Body of pancreas (tissue), 4 donors: ENCODE data around the gene SLC35F3. TPM values are rescaled to one million over a fixed set of nuclear protein-coding genes. Genes with fewer than 3 reads are reported as not detected.

Experiments used
- ATAC-seq: fragments of 150-250 bp; one replicate; pipeline ENCODE4 v1.9.1; 2016
- DNase-seq, 4 donors: peaks; one replicate each; pipeline ENCODE4 v3.0.0-alpha.2; 2019
- H3K27ac ChIP-seq, 4 donors: fragments of 200-600 bp; sonication (generic); 1 replicate in 3 of 4; 2 replicates in 1 of 4; pipeline versions ENCODE4 v1.5.1 to v1.6.1; 2016 to 2019; ENCODE audit warnings: mild to moderate bottlenecking in 1 of 4, mixed read lengths in 1 of 4, moderate library complexity in 1 of 4
- H3K27me3 ChIP-seq, 2 donors: fragments of 200-600 bp; sonication (generic); one replicate each; pipeline ENCODE4 v1.6.0; 2016; ENCODE audit warnings: mild to moderate bottlenecking in 1 of 2
- H3K36me3 ChIP-seq, 2 donors: fragments of 200-600 bp; sonication (generic); replicated peaks in 1 of 2; 2 replicates each; pipeline ENCODE4 v1.5.1; 2016; ENCODE audit warnings: low read depth in 2 of 2; ENCODE audit not compliant: insufficient read depth in 1 of 2
- H3K4me1 ChIP-seq: fragments of 200-600 bp; sonication (generic); one replicate; pipeline ENCODE4 v1.6.0; 2016
- H3K4me3 ChIP-seq, 2 donors: fragments of 200-600 bp; sonication (generic); 1 replicate in 1 of 2; 2 replicates in 1 of 2; pipeline ENCODE4 v1.5.1; 2016 to 2019
- H3K9me3 ChIP-seq, 3 donors: fragments of 200-600 bp; sonication (generic); 1 replicate in 2 of 3; 2 replicates in 1 of 3; pipeline ENCODE4 v1.5.1; 2016
- POLR2A ChIP-seq, 3 donors: fragments of 450-650 bp; IDR thresholded peaks; one replicate each; pipeline ENCODE4 v1.6.1; 2016; ENCODE audit warnings: antibody characterized with exemption in 3 of 3, mild to moderate bottlenecking in 2 of 3
- WGBS, 2 donors: methylation state at CpG; one replicate each; pipeline ENCODE4 v1.1.5; 2017; 5-methylcytosine and 5-hydroxymethylcytosine counted together
- intact Hi-C: fragments of 100-400 bp; cut with DNase I; formaldehyde crosslinking; loops from one replicate; pipeline ENCODE4 v1.15.1; 2023
- total RNA-seq, 2 donors: library from RNA; depleted of rRNA; stranded (reverse); fragments of >200 nt; gene quantifications; one replicate each; pipeline ENCODE4 v1.1.0, GENCODE V29; 2016
- TF ChIP-seq, protein P1 (sequence below), 7 experiments: fragments of 450-650 bp in 4 of 7; fragments of 200-600 bp in 3 of 7; sonication (generic) in 3 of 7; IDR thresholded peaks; one replicate each; pipeline ENCODE4 v1.5.1; 2016 to 2019; ENCODE audit warnings: antibody characterized with exemption in 7 of 7

Gene SLC35F3
- total RNA-seq, 2 donors from 2014 or later = 0.99 to 11.7 TPM

DNA sequence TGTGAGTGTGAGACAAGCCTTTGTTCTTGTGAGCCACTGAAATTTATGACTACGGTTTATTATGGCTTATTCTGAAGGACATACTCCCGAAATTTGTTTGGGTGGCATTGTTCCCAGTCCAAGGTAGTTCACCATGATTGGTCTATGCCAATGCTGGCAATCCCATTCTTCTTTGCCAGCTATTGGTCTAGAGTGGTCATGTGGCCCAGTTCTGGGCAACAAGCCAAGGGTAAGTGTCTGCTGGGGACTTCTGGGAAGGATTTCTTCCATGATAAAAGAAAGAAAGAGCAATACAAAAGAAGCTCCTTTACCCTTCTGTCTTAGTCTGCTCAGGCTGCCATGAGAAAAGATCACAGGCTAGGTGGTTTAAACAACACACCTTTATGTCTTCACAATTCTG is 201.6 kb downstream of the SLC35F3 start:
- H3K4me1 ChIP-seq = no peaks in the 10 kb centered on the region

DNA sequence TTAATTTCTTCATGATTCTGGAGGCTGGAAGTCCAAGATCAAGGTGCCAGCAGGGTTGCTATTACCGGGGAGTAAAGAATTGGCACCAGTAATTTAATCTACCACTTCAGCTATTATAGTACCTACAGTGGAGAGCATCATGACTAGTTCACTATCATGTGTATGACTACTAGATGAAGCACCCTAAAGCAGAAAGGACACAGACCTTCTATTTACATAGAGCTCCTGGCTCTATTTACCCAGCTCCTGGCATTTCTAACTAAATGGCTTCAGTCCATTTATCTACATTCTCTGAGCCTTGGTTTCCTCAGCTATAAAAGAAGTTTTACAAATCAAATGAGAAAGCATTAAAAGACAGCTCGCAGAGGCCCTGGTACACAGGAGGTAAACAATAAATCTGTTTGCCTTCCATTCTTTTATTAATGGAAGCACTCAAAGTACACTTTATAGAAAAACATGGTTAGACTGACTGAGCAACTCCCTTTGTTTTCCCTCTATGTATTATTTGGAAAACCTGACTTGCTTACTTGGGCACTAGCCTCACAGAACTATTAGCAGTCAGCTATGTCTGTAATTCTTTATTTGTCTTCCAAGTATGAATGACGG is 203.0 kb downstream of the SLC35F3 start:
- Histone ChIP-seq H3K27ac (no peak overlapping the region), H3K36me3 (no peaks in the 10 kb centered on the region), H3K27me3 (no peaks in the 10 kb centered on the region), H3K4me1 (no peaks in the 10 kb centered on the region), H3K4me3 (no peak overlapping the region), H3K9me3 (no peaks in the 10 kb centered on the region)
- 70 to 79% methylated on average over 3 of the region's 3 CpGs for WGBS, 2 donors
- intact Hi-C loops = no loop called here
- no peak for ATAC-seq
- TF ChIP-seq, protein P1, sequence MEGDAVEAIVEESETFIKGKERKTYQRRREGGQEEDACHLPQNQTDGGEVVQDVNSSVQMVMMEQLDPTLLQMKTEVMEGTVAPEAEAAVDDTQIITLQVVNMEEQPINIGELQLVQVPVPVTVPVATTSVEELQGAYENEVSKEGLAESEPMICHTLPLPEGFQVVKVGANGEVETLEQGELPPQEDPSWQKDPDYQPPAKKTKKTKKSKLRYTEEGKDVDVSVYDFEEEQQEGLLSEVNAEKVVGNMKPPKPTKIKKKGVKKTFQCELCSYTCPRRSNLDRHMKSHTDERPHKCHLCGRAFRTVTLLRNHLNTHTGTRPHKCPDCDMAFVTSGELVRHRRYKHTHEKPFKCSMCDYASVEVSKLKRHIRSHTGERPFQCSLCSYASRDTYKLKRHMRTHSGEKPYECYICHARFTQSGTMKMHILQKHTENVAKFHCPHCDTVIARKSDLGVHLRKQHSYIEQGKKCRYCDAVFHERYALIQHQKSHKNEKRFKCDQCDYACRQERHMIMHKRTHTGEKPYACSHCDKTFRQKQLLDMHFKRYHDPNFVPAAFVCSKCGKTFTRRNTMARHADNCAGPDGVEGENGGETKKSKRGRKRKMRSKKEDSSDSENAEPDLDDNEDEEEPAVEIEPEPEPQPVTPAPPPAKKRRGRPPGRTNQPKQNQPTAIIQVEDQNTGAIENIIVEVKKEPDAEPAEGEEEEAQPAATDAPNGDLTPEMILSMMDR (IDR thresholded peaks at IDR 0.05) = no peak
- TF ChIP-seq POLR2A (IDR thresholded peaks at IDR 0.05) = no peak
- no peak for DNase-seq

More for the DNA sequence above, 201.6 kb downstream of the SLC35F3 start:
- Histone ChIP-seq H3K4me3 (no peak overlapping the region), H3K36me3 (no peaks in the 10 kb centered on the region), H3K9me3 (no peaks in the 10 kb centered on the region), H3K27ac (no peak overlapping the region), H3K27me3 (no peaks in the 10 kb centered on the region)
- TF ChIP-seq POLR2A (IDR thresholded peaks at IDR 0.05) = no peak
- TF ChIP-seq, protein P1 (IDR thresholded peaks at IDR 0.05) = no peak
- intact Hi-C loops = no loop called here
- ATAC-seq = no peak
- WGBS, 2 donors = 83% methylated on average over 2 of the region's 2 CpGs
- DNase-seq = no peak

DNA sequence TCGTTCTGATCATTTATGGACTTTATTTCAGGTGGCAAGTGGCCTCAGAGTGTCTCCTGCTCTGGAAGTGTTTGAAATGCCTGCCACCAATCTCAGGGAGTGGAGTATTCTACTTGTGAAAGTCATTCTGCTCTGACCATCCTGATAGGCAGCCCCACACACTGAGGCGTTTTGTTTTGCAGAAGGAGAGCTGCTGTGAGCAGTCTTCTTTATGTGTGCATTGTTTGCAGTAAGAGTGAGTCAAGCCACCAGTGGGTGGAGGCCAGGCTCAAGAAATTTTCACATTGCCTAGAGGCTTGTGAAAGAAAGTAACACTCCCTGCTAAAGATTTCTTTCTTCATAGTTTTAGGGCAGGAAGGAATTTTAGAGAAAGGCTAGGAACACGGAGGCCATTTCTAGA is 204.4 kb downstream of the SLC35F3 start:
- TF ChIP-seq, protein P1 (IDR thresholded peaks at IDR 0.05) = no peak
- TF ChIP-seq POLR2A (IDR thresholded peaks at IDR 0.05) = no peak
- DNase-seq (no peak), ATAC-seq (no peak)
- 46 to 55% methylated on average over 3 of the region's 3 CpGs for WGBS, 2 donors
- Histone ChIP-seq H3K27ac (no peak overlapping the region), H3K36me3 (no peaks in the 10 kb centered on the region), H3K4me3 (no peak overlapping the region), H3K27me3 (no peaks in the 10 kb centered on the region), H3K4me1 (no peaks in the 10 kb centered on the region), H3K9me3 (no peaks in the 10 kb centered on the region)
- intact Hi-C loops = no loop called here

DNA sequence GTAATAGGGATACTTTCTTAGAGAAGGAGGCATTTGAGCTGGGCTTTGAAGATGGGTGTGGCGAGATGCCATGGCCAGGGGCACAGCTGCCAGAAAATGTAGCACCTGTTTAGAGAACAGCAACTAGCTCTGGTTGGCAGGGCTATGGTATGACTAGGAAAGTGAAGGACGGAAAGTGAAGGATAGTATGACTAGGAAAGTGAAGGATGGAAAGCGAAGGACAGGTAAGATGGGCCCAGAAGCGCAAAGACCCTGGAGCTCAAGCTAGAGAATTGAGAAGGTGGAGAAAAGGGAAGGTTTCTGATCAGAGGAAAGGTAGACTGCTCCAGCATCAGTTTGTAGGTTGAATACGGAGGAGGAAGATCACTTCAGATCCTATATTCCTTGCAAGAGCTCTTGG is 205.4 kb downstream of the SLC35F3 start:
- no peak for DNase-seq
- ATAC-seq = no peak
- peaks cover 2% of the 10 kb centered on the region for H3K4me1 ChIP-seq
- no peaks in the 10 kb centered on the region for H3K36me3 ChIP-seq
- 63 to 80% methylated on average over 5 of the region's 5 CpGs for WGBS, 2 donors
- H3K9me3 ChIP-seq = no peaks in the 10 kb centered on the region
- intact Hi-C loops = loop anchor here (5.0 kb wide), 1 partner anchor 202 kb away; no protein-coding TSS in a partner anchor
- H3K27me3 ChIP-seq = no peaks in the 10 kb centered on the region
- H3K27ac ChIP-seq = no peak overlapping the region
- no peak for TF ChIP-seq POLR2A (IDR thresholded peaks at IDR 0.05)
- TF ChIP-seq, protein P1 (IDR thresholded peaks at IDR 0.05) = no peak
- no peak overlapping the region for H3K4me3 ChIP-seq
